Activated CD4-positive, alpha-beta T cell treated with anti-CD3 and anti-CD28 coated beads, Interleukin-2, amount 50 U/mL, for 24 hours (primary cell): ENCODE measurements around the gene MGAT4C.
"Not testable (repeated sequence)": the region's sequence is repeated elsewhere in the genome, so short reads cannot be mapped to it uniquely, and the experiment has no call there.

ENCODE experiments used
- DNase-seq, 2 donors: peaks; one replicate each; pipeline ENCODE4 v3.0.0-alpha.2; 2020; ENCODE audit warnings: low read depth in 1 of 2, low spot score in 1 of 2

MGAT4C gene

GRCh38 chr12:86256163-86256562 is at the start of gene MGAT4C:
Gene MGAT4C (minus strand): TSS chr12:86256391.
- no peak for DNase-seq

- not testable (repeated sequence) for DNase-seq
Observed at GRCh38 chr12:86296396-86296795, 40.2 kb upstream of the MGAT4C start.

GRCh38 chr12:86293682-86294240 is 37.6 kb upstream of the MGAT4C start:
- no peak for DNase-seq

GRCh38 chr12:86292480-86292879 is 36.3 kb upstream of the MGAT4C start:
- DNase-seq, result no peak

GRCh38 chr12:86290615-86291014 is 34.4 kb upstream of the MGAT4C start:
- no peak for DNase-seq

- no peak for DNase-seq
Observed at GRCh38 chr12:86286119-86286518, 29.9 kb upstream of the MGAT4C start.

GRCh38 chr12:86283620-86284019 is 27.4 kb upstream of the MGAT4C start:
- DNase-seq, result no peak

- DNase-seq, result no peak
Observed at GRCh38 chr12:86275356-86275755, 19.2 kb upstream of the MGAT4C start.

GRCh38 chr12:86265329-86265695 is 9.1 kb upstream of the MGAT4C start:
- no peak for DNase-seq

GRCh38 chr12:86264451-86265328 is 8.5 kb upstream of the MGAT4C start:
- DNase-seq, result no peak

GRCh38 chr12:86261578-86261977 is 5.4 kb upstream of the MGAT4C start:
- no peak for DNase-seq

GRCh38 chr12:86261142-86261541 is 5.0 kb upstream of the MGAT4C start:
- DNase-seq, result no peak

GRCh38 chr12:86260183-86260582 is 4.0 kb upstream of the MGAT4C start:
- DNase-seq, result no peak

- DNase-seq, result no peak
Observed at GRCh38 chr12:86257134-86257533, 943 bp upstream of the MGAT4C start.

GRCh38 chr12:86254399-86255107 is 1.6 kb downstream of the MGAT4C start:
- no peak for DNase-seq

GRCh38 chr12:86249851-86250250 is 6.3 kb downstream of the MGAT4C start:
- DNase-seq, result no peak

GRCh38 chr12:86249276-86249675 is 6.9 kb downstream of the MGAT4C start:
- DNase-seq, result no peak

GRCh38 chr12:86247871-86248270 is 8.3 kb downstream of the MGAT4C start:
- no peak for DNase-seq

GRCh38 chr12:86241600-86241999 is 14.6 kb downstream of the MGAT4C start:
- DNase-seq, result no peak

- DNase-seq, result no peak
Observed at GRCh38 chr12:86234316-86234855, 21.8 kb downstream of the MGAT4C start.

GRCh38 chr12:86233126-86233525 is 23.1 kb downstream of the MGAT4C start:
- DNase-seq, result no peak
